ENCODE measurements around the gene FAR1.
A peak's percentile ranks its signal among the peaks of the same experiment; 100 is the strongest.
"Not testable (repeated sequence)": the region's sequence is repeated elsewhere in the genome, so short reads cannot be mapped to it uniquely, and the experiment has no call there.

FAR1 gene, protein sequence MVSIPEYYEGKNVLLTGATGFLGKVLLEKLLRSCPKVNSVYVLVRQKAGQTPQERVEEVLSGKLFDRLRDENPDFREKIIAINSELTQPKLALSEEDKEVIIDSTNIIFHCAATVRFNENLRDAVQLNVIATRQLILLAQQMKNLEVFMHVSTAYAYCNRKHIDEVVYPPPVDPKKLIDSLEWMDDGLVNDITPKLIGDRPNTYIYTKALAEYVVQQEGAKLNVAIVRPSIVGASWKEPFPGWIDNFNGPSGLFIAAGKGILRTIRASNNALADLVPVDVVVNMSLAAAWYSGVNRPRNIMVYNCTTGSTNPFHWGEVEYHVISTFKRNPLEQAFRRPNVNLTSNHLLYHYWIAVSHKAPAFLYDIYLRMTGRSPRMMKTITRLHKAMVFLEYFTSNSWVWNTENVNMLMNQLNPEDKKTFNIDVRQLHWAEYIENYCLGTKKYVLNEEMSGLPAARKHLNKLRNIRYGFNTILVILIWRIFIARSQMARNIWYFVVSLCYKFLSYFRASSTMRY

DNA sequence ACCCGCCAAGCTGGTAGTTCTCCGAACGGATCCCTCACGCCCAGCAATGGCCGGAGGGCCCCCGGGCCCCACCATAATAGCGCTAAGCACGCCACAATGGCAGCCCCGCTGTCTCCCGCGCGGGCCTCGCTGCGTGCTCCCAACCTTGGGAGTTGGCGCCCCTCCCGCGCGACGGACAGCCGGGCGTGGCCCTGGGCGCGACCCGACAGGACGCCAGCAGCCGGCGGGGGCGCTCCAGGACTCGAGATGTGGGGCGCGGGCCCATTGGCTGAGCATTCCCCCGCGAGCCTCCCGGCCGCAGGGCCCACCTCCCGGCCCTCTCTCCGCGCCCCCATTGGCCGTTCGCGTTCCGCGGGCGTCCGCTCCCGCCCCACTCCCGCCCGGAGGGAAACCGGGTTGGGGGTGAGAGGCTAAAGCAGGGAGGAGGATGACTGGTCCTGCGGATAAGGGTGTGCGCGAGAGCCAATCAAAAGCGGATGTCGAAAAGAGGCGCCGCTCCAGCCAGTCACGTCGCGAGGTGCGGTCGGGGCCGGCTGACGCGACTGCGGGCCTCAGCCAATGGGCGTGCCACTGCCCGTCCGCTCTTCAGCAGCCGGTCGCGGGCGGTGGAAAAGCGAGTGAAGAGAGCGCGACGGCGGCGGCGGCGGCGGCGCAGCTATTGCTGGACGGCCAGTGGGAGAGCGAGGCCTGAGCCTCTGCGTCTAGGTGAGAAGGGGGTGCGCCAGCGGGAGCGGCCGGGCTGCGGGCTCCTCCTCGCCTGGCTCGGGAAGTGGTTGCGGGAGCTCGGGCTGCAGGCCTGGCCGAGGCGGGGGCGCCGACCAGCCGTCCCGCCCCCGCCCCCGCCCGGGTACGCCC is at the start of gene FAR1:
TSS of gene FAR1 (plus strand) at position 567 of the 855 bp plus-strand sequence. CDS start 26,098 bp downstream, outside the sequence.
- Histone ChIP-seq H3K27me3 (replicated peaks; ENCODE audit: control insufficient read depth, insufficient read depth, low read length) (no peaks in the 10 kb centered on the region), H3K36me3 (ENCODE audit: control insufficient read depth, insufficient read depth, low read length) (no peaks in the 10 kb centered on the region; the same call in 1 of the 2 replicates), H3K4me3 (replicated peaks; ENCODE audit: low read depth, low read length) (peak within 1 kb of the TSS; percentile 87)
- TF ChIP-seq, protein P1, sequence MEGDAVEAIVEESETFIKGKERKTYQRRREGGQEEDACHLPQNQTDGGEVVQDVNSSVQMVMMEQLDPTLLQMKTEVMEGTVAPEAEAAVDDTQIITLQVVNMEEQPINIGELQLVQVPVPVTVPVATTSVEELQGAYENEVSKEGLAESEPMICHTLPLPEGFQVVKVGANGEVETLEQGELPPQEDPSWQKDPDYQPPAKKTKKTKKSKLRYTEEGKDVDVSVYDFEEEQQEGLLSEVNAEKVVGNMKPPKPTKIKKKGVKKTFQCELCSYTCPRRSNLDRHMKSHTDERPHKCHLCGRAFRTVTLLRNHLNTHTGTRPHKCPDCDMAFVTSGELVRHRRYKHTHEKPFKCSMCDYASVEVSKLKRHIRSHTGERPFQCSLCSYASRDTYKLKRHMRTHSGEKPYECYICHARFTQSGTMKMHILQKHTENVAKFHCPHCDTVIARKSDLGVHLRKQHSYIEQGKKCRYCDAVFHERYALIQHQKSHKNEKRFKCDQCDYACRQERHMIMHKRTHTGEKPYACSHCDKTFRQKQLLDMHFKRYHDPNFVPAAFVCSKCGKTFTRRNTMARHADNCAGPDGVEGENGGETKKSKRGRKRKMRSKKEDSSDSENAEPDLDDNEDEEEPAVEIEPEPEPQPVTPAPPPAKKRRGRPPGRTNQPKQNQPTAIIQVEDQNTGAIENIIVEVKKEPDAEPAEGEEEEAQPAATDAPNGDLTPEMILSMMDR (IDR thresholded peaks at IDR 0.05; ENCODE audit: insufficient read depth, low read length, poor library complexity, severe bottlenecking) = peak; percentile 43
- DNase-seq (ENCODE audit: extremely low read depth, insufficient read length) = peak; percentile 100

DNA sequence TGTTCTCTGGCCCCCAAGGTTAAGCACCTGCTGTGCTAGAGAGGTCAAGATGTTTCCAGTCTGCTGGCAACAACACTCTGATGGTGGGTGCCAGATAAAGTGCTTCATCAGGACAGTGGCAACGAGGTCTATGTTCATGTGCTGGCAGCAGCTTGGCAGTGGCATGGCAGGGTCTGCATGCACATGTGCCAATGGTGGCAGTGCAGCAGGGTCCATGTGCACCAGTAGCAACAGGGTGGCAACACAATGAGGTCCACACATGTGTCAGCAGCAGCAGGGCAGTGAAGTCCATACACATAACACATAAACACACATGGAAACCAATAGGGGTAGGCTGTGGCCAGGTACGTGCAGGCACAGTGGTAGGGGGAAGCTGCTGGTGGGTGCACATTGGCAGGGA is 48.4 kb upstream of the FAR1 start:
- H3K27me3 ChIP-seq (replicated peaks; ENCODE audit: control insufficient read depth, insufficient read depth, low read length) = no peaks in the 10 kb centered on the region
- no peaks in the 10 kb centered on the region for H3K36me3 ChIP-seq (ENCODE audit: control insufficient read depth, insufficient read depth, low read length)
- DNase-seq (ENCODE audit: extremely low read depth, insufficient read length) = no peak
- TF ChIP-seq, protein P1 (IDR thresholded peaks at IDR 0.05; ENCODE audit: insufficient read depth, low read length, poor library complexity, severe bottlenecking) = no peak
- H3K4me3 ChIP-seq (replicated peaks; ENCODE audit: low read depth, low read length) = no peak overlapping the region

DNA sequence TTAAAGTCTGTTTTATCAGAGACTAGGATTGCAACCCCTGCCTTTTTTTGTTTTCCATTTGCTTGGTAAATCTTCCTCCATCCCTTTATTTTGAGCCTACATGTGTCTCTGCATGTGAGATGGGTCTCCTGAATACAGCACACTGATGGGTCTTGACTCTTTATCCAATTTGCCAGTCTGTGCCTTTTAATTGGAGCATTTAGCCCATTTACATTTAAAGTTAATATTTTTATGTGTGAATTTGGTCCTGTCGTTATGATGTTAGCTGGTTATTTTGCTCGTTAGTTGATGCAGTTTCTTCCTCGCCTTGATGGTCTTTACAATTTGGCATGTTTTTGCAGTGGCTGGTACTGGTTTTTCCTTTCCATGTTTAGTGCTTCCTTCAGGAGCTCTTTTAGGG is 41.6 kb upstream of the FAR1 start:
- H3K4me3 ChIP-seq (replicated peaks; ENCODE audit: low read depth, low read length); H3K36me3 ChIP-seq (ENCODE audit: control insufficient read depth, insufficient read depth, low read length); DNase-seq (ENCODE audit: extremely low read depth, insufficient read length); H3K27me3 ChIP-seq (replicated peaks; ENCODE audit: control insufficient read depth, insufficient read depth, low read length): not testable (repeated sequence)

DNA sequence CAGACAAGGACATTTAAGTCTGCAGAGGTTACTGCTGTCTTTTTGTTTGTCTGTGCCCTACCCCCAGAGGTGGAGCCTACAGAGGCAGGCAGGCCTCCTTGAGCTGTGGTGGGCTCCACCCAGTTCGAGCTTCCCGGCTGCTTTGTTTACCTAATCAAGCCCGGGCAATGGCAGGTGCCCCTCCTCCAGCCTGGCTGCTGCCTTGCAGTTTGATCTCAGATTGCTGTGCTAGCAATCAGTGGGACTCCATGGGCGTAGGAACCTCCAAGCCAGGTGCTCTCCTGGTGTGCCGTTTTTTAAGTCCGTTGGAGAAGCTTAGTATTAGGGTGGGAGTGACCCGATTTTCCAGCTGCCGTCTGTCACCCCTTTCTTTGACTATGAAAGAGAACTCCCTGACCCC is 39.8 kb upstream of the FAR1 start:
- H3K4me3 ChIP-seq (replicated peaks; ENCODE audit: low read depth, low read length); H3K27me3 ChIP-seq (replicated peaks; ENCODE audit: control insufficient read depth, insufficient read depth, low read length); DNase-seq (ENCODE audit: extremely low read depth, insufficient read length); H3K36me3 ChIP-seq (ENCODE audit: control insufficient read depth, insufficient read depth, low read length): not testable (repeated sequence)

DNA sequence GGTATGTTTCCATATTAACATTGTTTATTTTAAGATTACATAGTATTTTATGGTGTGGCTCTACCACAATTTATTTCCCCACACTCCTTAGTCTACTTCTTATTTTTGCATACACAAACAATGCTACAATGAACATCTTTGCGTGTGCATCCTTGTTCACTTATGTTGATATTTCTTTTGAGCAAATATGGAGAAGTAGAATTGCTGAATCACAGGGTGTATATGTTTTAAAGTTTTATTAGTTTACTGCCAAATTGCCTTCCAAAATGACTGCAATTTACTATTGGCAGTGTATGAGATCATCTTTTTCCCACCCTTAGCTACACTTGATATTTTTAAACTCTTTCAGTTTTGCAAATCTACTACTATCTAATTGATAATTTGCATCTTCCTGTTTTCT is 38.7 kb upstream of the FAR1 start:
- TF ChIP-seq, protein P1 (IDR thresholded peaks at IDR 0.05; ENCODE audit: insufficient read depth, low read length, poor library complexity, severe bottlenecking) = no peak
- H3K36me3 ChIP-seq (ENCODE audit: control insufficient read depth, insufficient read depth, low read length) = no peaks in the 10 kb centered on the region
- no peaks in the 10 kb centered on the region for H3K27me3 ChIP-seq (replicated peaks; ENCODE audit: control insufficient read depth, insufficient read depth, low read length)
- DNase-seq (ENCODE audit: extremely low read depth, insufficient read length) = no peak
- H3K4me3 ChIP-seq (replicated peaks; ENCODE audit: low read depth, low read length) = no peak overlapping the region

DNA sequence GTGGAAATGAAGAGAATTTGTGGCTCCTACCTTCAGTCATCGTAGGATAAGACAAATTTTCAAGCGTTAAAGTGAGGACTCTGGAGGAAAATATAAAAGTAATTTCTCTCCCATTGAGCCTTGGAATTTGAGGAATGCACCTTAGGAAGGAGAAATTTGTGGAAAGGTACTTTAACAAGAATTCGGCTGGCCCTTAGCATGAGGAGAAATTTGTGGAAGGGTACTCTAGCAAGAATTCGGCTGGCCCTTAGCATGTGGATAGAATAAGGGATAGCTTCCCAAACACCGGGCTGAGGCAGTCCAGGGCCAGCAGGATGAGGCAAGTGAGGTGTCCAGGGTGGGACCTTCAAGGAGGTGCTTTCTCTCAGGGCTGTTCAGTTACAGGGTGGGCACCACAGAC is 33.2 kb upstream of the FAR1 start:
- DNase-seq (ENCODE audit: extremely low read depth, insufficient read length) = no peak
- TF ChIP-seq, protein P1 (IDR thresholded peaks at IDR 0.05; ENCODE audit: insufficient read depth, low read length, poor library complexity, severe bottlenecking) = no peak
- H3K4me3 ChIP-seq (replicated peaks; ENCODE audit: low read depth, low read length) = no peak overlapping the region
- no peaks in the 10 kb centered on the region for H3K36me3 ChIP-seq (ENCODE audit: control insufficient read depth, insufficient read depth, low read length)
- H3K27me3 ChIP-seq (replicated peaks; ENCODE audit: control insufficient read depth, insufficient read depth, low read length) = no peaks in the 10 kb centered on the region

Measured in GM06990 (cell line).